Skin of body (tissue), 2 donors: ENCODE measurements around the gene PRRT2. TPM values are rescaled to one million over a fixed set of nuclear protein-coding genes. Genes with fewer than 3 reads are reported as not detected.
"Not testable (repeated sequence)": the region's sequence is repeated elsewhere in the genome, so short reads cannot be mapped to it uniquely, and the experiment has no call there.

Experiments
- DNase-seq: peaks from one replicate; lab custom pipeline; 2025; lab: John Stamatoyannopoulos, UW
- total RNA-seq: library from RNA; depleted of rRNA; stranded (reverse); fragments of >200 nt; gene quantifications from one replicate; pipeline ENCODE4 v1.2.3, GENCODE V29; 2014

The PRRT2 gene
- total RNA-seq, 1 donor from 2014 or later = 3.6 TPM

DNA sequence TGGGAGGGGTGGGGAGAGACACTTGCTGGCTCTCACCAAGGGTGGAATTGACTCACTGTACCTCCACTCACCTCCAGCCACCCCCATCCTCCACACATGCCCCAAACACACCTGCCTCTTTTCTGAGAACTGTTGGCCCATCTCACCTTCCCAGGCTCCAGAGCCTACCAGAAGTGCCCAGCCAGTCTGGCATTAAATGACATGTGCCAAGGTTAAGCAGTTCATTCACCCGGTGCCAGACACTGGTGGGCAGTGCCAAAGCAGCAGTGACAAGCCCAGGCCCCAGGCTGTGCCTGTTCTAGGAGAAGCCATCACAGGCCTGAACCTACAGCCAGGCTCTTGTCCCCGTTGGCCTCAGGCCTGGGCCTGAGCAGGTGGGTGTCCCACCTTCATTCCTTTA, 19.5 kb downstream of the PRRT2 start:
- DNase-seq = no peak

DNA sequence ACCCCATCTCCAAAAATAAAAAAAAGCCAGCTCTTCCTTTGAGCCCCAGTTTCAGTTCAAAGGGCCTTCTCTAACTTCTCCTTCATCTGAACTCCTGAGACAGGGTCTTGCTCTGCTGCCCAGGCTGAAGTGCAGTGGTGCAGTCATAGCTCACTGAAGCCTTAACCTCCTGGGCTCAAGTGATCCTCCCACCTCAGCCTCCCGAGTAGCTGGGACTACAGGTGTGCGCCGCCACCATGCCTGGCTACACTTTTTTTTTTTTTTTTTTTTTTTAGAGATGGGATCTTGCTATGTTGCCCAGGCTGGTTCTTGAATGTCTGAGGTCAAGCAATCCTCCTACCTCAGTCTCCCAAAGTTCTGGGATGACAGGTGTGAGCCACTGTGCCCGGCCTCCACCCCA, 21.2 kb downstream of the PRRT2 start:
- DNase-seq = not testable (repeated sequence)

DNA sequence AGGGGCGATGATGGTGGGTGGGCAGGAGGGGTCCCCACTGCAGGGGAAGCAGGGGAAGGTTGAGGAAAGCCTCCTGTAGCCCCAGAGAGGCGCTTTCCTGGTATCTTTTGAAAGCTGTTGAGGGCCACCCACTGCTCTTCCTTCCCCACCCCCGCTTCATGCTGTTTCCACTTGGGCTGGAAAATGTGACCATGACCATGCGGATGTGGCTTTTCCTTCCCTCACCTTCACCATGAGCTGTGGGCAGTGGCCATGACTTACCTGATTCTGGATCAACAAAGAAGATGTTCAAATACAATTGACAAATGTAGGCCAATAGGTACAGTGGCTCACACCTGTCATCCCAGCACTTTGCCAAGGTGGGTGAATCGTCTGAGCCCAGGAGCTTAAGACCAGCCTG, 22.1 kb downstream of the PRRT2 start:
- no peak for DNase-seq

- DNase-seq = no peak
These were observed 23.9 kb downstream of the PRRT2 start for GRCh38 chr16:29835926-29836325.

DNA sequence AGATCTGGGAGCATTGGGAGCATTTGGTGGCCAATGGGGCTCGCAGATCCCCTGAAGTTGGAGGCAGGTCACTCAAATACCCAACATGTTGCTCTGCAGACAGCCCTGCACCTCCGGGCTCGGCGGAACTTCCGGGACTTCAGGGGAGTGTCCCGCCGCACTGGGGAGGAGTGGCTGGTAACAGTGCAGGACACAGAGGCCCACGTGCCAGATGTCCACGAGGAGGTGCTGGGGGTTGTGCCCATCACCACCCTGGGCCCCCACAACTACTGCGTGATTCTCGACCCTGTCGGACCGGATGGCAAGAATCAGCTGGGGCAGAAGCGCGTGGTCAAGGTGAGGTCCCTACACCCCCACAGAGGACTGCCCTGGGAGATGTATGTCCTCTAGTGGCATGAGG, 24.6 kb downstream of the PRRT2 start:
- no peak for DNase-seq

- DNase-seq = no peak
These were observed 25.8 kb downstream of the PRRT2 start for GRCh38 chr16:29837841-29838240.

GRCh38 chr16:29839822-29840221, 27.8 kb downstream of the PRRT2 start:
- DNase-seq = no peak

GRCh38 chr16:29840240-29840639, 28.2 kb downstream of the PRRT2 start:
- DNase-seq = no peak

DNA sequence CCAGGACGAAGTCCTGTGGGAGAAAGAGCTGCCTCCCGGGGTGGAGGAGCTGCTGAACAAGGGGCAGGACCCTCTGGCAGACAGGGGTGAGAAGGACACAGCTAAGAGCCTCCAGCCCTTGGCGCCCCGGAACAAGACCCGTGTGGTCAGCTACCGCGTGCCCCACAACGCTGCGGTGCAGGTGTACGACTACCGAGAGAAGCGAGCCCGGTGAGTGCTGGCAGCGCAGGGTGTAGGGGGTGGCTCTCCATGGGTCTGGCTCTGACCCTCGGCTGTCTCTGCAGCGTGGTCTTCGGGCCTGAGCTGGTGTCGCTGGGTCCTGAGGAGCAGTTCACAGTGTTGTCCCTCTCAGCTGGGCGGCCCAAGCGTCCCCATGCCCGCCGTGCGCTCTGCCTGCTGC, 29.6 kb downstream of the PRRT2 start:
- DNase-seq = no peak

- no peak for DNase-seq
These were observed 30.8 kb downstream of the PRRT2 start for GRCh38 chr16:29842732-29843346.

DNA sequence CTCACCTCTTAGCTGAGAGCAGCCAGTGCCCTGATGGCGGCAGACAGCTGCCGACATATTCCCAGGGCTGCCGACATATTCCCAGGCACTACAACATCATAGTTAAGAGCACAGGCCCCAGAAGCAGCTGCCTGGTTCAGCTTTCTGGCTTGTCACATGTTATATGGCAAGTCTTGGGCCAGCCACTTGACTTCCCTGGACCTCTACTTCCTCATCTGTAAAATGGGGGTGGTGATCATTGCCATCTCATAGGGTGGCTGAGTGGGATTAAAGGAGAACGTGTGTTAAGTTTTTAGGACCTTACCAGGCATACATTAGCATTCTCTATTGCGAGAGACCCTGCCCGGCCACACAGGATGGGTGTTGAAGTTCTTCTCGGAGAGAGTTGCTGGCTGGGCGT, 31.9 kb downstream of the PRRT2 start:
- DNase-seq = no peak

DNA sequence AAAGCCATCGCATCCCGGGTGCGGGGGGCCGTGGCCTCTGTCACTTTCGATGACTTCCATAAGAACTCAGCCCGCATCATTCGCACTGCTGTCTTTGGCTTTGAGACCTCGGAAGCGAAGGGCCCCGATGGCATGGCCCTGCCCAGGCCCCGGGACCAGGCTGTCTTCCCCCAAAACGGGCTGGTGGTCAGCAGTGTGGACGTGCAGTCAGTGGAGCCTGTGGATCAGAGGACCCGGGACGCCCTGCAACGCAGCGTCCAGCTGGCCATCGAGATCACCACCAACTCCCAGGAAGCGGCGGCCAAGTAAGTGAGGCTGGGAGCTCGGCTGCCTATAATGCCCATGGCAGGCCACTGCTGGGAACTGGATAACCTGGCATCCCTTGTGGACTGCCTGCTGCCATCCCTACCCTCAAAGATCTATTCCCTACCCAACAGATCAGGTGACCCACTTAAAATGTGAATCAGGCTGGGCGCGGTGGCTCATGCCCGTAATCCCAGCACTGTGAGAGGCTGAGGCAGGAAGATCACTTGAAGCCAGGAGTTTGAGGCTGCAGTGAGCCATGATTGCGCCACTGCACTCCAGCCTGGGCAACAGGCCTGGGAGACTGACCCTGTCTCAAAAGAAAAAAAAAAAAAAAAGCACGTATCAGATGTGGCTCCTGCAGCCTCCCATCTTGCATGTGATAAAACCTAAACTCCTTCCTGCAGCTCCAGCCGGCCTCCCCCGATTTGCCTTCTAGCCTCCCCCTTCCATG, 32.8 kb downstream of the PRRT2 start:
- no peak for DNase-seq

- no peak for DNase-seq
These were observed 33.7 kb downstream of the PRRT2 start for GRCh38 chr16:29845656-29846055.

- DNase-seq = no peak
These were observed 36.7 kb downstream of the PRRT2 start for GRCh38 chr16:29848420-29849297.

GRCh38 chr16:29849505-29849904, 37.5 kb downstream of the PRRT2 start:
- DNase-seq = no peak

DNA sequence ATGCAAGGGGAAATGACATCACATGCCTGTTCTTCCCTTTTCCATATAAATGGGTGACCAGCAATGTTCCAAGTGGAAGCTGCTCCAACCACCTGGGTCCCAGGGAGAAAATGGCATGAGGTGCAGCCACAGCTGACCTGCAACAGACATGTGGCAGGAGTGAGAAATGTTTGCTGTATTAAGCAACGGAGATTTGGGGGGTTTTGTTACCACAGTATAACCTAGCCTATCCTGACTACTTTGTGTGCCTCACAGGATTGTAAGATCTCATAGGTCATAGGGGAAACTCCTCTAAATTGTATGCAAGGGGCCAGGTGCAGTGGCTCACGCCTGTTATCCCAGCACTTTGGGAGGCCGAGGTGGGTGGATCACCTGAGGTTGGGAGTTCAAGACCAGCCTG, 39.0 kb downstream of the PRRT2 start:
- DNase-seq = no peak

GRCh38 chr16:29852654-29853053, 40.7 kb downstream of the PRRT2 start:
- peak; percentile 86 for DNase-seq

DNA sequence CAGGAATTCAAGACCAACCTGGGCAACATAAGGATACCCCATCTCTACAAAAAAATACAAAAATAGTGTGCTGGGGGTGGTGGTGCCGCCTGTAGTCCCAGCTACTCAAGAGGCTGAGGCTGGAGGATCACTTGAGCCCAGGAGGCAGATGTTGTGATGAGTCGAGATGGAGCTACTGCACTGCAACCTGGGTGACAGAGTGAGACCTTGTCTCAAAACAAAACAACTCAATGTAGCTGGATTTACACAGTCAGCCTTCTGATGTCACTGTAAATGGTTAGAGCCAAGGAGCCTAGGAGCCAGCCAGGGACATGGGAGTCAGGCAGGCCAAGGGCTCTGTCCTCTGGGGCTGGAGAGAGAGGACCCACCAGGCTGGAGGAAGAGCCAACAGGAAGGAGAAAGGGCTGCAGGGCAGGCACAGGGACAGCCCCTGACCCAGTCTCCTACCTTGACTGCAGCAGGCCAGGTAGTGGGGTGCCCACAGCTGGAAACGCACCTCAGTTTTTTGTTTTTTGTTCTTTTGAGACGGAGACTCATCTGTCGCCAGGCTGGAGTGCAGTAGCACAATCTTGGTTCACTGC, 42.6 kb downstream of the PRRT2 start:
- DNase-seq = no peak

DNA sequence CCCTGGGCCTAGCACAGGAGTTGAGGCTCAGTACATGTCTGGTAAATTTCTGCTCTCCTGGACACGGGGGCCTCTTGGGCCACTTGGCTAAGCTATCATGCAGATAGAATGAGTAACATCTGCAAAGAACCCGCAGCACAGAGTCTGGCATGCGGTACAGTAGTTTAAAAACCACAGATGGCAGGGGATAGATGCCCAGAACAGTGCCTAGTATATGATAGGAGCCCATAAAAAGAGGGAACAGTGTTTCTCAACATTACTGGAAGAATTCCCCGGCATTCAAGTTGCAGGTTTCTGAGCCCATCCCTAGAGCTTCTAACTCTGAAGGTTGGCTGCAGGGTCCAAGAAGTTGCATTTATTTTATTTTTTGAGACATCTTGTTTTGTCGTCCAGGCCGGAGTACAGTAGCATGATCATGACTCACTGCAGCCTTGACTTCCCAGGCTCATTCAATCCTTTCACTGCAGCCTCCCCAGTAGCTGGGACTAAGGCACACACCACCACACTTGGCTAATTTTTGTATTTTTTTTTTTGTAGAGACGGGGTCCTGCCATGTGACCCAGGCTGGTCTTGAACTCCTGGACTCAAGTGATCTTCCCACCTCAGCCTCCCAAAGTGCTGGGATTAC, 45.3 kb downstream of the PRRT2 start:
- DNase-seq = no peak

GRCh38 chr16:29858149-29858849, 46.3 kb downstream of the PRRT2 start:
- no peak for DNase-seq

- no peak for DNase-seq
These were observed 47.0 kb downstream of the PRRT2 start for GRCh38 chr16:29858974-29859373.
